Forelimb muscle (tissue), 1 donor: ENCODE data around the gene PATL1. TPM values are rescaled to one million over a fixed set of nuclear protein-coding genes. Genes with fewer than 3 reads are reported as not detected.
"Not testable (repeated sequence)": the region's sequence is repeated elsewhere in the genome, so short reads cannot be mapped to it uniquely, and the experiment has no call there.

Source experiments
- DNase-seq: peaks from one replicate; pipeline ENCODE4 v3.0.0-alpha.2; 2013; ENCODE audit warnings: low read depth
- polyA plus RNA-seq: library from polyadenylated mRNA; unstranded; fragments of 120-200 nt; gene quantifications from one replicate; pipeline ENCODE4 v1.2.1, GENCODE V29; 2013; ENCODE audit not compliant: insufficient read length

Gene PATL1
- polyA plus RNA-seq, 1 donor, result 25.2 TPM

DNA sequence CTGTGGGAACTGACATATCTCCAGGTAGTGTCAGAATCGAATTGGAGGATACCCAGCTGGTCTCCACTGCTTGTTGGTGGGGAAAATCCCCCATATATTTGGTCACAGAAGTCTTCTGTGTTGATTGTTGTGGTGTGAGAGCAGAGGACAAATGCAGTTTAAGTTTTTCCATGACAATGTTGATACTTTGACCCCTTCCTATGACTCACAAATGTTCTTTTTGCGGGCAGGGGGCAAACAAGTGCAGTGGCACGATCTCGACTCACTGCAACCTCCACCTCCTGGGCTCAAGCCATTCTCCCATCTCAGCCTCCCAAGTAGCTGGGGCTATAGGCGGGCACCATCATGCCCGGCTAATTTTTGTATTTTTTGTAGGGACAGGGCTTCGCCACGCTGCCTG lies 7.4 kb upstream of the PATL1 start:
- no peak for DNase-seq

DNA sequence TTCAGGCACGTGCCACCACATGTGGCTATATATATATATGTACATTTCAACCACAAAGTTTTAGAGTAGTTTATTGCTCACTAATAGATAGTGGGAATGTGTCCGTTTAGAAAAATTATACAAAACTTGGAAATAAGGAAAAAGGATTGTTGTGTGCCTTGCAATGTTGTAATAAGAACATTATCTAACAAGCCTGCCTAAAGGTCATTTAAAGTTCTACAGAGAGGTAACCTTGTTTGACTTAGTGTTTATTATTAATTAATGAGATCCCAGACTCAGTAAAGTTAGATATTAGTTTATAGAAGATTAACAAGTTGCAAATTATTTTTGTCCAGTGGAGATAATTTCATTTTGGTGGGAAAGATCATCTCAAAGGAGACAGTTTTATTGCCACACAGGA lies 5.5 kb upstream of the PATL1 start:
- DNase-seq, result no peak

DNA sequence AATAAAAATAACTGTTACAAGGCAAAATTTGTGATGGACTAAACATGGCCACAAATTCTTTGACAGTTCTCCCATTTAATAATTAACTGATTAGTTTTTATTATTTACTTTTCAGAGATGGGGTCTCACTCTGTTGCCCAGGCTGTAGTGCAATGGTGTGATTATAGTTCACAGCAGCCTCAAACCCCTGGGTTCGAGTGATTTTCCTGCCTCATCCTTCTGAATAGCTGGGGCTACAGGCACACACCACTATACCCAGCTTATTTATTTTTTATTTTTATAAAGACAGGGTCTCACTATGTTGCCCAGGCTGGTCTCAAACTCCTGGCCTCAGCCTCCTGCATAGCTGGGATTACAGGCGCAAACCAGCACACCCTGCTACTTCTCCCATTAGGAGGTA lies 4.5 kb upstream of the PATL1 start:
- no peak for DNase-seq

DNA sequence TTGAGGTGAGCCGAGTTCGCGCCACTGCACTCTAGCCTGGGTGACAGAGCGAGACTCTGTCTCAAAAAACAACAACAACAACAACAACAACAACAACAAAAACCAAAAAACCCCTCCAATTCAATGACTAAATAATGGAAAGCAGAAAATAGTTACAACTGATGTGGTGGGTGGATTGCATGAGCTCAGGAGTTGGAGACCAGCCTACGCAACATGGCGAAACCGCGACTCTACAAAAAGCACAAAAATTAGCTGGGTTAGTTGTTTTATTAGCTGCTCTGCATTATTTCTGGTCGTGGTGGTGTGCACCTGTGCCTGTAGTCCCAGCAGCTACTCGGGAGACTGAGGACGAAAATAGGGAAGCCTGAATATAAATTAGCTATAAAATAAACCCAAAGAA lies 2.6 kb upstream of the PATL1 start:
- no peak for DNase-seq

DNA sequence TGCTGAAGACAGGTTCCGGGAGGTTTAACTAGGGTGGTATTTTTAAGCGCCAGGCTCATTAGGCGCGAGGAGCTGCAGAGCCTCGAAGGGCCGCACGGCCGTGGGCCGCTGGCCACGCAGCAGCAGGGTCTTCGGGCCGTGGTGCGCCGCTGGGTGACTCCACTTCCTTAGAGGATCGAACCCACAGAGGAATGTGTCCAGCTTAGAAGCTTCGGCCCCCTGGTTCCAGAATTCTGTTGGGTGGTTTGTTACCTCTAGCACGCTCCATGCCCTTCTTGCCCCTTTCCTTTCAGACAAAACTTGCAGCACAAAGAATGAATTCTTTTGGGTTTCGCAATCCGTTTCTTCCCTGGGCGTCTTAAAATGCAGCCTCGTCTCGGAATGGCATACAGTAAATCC lies 773 bp upstream of the PATL1 start:
- no peak for DNase-seq

DNA sequence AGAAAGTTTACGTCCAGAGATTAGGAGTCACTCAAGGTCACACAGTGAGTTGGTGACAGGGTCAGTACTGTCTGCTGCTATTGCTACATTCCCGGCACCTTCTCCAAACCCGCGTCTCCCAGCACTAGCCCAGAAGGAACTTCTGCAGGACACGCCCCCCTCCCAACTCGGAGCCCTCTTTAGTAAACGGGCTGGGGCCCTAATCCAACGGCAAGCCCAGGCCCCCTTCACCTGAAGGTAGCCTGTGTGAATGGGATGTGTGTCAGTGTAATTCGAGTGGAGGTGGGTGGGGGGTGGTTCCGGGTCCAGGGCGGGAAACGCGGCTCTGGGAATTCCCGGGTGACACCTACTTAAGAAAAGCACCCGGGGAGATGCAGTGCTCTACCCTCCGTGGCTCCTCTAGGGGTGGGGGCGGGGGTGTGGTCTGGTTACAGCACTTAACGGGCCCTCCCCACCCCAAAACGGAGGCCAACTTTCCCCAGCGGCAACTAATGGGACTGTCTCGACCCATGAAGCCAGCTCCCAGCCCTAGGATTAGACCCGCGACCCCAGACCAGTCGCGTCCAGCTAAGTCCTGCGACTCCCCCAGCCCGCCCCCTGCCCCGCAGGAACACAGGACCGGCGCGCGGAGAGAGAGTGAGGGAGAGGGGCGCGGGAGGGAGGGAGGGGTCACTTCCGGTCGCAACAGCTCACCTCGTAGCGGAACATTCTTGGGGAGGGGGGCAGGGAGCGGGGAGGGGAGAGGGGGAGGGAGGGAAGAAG lies 468 bp downstream of the PATL1 start:
- DNase-seq, result no peak

DNA sequence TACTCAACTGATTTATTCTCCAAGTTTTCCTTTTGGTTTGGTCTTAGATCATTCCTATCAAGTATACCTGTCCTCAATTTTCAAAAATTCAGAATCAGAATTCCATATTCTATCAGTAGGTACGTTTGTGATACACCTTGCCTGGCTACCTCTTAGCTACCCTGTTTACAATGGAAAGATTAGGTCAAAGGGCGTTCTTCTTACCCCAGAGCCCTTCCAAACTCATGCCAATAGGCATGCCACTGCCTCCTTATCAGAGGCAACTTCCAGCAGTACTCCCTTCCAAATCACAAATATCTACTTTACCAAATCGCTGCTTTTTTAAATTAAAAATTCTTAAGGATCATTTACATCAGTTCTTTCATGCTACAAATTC lies 1.0 kb downstream of the PATL1 start:
- DNase-seq, result no peak

DNA sequence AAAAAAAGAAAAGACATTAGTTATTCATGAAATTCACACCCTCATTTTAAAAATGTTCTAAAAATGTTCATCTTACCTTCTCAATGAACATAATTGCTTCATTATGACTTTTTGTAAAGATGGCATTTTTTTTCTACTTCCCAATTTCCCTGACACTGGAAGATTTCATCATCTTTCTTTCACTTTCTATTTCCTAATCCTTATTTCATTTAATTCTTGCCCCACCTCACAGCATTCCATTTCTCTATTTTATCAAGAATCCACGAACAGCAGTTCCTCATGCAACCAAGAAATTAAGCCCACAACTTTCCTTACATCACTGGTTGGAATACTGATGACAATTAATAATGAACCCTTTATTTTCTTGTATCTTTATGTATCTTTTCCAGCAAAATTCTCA lies 1.9 kb downstream of the PATL1 start:
- no peak for DNase-seq

DNA sequence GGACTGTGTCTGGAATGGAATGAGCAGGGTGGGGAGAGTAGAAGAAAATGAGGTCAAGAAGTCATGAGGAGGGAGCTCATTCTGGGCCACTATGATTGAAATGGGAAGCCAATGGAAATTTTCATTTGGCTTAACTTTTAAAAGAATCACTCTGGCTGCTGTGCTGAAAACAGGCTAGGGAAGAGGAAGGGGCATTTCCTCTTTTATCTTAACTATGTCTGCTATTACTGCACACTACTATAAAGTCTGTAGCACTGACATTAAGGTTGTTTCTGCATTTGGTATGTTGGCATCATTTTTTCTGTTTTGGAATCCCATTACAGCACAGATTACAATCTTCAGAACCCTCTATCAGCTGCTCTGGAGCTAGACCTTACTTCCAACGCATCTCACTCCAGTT lies 8.2 kb downstream of the PATL1 start:
- DNase-seq, result no peak

DNA sequence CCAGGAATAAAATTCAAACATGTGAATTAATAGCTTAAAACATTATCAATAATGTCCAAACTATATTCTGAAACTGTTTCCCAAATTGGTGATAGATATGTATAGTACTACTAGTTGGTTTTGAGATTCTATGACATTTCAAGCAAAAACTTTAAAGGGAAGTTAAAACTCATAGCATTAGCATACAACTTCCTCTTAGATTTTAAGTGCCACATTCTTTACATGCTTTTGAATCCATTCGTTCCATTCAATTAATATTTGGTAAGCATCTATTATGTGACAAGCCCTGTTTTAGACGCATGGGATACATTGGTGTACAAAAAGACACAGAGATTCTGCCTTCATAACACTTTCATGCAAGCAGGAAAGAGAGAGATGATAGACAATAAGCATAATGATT lies 8.9 kb downstream of the PATL1 start:
- DNase-seq, result no peak

DNA sequence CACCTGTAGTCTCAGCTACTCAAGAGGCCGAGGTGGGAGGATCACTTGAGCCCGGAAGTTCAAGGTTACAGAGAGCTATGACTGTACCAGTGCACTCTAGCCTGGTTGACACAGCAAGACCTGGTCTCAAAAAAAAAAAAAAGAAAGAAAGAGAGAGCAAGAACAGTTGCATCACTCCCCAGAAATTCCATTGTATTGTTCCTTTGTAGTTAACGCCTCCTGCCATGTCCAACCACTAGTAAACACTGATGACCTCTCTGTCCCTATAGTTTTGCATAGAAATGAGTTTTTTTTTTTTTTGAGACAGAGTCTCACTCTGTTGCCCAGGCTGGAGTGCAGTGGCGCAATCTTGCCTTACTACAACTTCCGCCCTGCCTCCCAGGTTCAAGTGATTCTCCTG lies 10.8 kb downstream of the PATL1 start:
- DNase-seq, result no peak

DNA sequence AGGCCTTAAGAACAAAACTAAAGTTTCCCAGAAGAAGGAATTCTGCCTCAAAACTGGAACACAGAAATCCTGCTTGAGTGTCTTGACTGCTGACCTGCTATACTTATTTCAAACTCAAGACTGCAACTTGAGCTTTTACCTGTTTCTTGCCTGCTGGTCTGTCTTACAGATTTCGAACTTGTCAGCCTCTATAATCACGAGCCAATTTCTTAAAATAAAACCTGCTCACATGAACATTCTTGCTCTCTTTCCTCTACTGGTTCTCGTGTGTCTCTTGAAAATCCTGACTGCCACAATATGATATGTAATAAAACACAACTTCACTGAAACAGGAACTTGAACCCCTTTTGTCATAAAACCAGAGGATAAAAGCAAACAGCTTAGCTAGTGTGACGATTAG lies 13.9 kb downstream of the PATL1 start:
- no peak for DNase-seq

DNA sequence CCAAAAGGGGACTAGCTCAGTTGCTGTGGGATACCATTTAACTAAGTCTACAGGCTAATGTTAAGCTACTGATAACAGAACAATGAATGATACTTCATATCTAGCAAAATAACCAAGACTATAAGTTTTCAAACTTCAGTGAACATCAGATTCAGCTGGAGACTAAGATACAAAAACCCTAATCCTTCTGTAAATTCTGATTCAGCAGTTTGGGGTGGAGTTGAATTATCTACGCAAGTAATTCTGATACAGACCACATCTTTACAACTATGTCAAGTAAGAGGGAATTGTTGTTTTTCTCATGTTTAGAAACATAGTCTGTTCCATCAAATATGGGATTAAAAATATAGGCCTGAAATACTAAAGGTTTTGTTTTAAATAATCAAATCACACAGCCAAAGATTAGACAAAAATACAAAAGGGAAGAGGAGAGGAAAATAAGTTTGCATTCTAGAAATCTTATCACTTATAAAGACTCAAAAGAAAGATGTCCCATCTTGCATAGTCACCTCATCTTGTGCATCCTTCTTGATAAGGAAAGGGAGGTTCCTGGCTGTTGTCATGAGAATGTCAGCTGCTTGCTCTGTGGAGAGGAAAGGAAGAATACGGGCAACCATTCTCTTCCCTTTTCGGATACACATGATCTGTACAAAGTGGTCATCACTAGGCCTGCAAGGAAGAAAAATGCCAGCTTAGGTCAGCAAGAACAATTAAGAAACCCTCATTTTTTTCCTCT lies 21.4 kb downstream of the PATL1 start:
- no peak for DNase-seq

DNA sequence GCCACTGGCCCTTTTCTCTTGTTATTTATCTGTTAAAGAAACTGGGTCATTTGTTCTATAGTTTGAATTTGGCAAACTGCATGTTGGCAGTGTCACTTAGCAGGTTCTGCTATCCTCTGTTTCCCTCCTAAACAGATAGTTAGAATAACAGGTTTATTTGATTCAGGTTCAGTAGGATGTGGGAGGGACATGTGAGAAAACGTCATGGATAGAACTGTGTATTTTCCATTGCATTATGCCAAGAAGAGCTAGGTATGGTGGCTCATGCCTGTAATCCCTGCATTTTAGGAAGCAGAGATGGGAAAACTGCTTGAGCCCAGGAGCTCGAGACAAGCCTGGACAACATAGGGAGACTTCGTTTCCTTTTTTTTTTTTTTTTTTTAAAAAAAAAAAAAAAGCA lies 24.3 kb downstream of the PATL1 start:
- DNase-seq, result no peak

DNA sequence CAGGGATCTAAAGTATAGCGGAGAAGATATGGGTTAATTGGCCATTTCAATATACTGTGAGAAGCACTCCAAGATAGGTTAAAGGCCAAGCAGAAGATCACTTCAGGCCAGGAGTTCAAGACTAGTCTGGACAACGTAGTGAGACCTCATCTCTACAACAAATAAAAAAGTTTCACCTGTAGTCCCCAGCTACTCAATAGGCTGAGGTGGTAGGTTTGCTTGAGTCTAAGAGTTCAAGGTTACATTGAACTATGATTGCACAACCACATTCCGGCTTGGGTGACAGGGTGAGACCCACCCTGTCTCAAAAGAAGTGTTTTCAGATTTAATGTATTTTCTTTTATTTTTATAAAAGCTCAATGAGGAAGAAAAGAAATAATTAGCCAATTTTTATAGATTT lies 25.4 kb downstream of the PATL1 start:
- no peak for DNase-seq

DNA sequence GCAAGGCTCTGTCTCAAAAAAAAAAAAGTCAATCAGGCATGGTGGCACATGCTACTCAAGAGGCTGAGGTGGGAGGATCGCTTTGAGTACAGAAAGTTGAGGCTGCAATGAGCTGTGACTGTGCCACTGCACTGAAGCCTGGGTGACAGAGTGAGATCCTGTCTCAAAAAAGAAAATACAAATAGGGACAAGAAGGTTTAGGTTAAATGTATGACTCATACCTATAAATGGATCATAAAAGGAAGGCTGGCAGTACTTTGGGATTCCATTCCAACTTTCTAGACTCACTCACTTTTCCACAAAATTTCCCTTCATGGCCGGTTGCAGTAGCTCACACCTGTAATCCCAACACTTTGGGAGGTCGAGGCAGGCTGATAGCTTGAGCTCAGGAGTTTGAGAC lies 27.7 kb downstream of the PATL1 start:
- no peak for DNase-seq

DNA sequence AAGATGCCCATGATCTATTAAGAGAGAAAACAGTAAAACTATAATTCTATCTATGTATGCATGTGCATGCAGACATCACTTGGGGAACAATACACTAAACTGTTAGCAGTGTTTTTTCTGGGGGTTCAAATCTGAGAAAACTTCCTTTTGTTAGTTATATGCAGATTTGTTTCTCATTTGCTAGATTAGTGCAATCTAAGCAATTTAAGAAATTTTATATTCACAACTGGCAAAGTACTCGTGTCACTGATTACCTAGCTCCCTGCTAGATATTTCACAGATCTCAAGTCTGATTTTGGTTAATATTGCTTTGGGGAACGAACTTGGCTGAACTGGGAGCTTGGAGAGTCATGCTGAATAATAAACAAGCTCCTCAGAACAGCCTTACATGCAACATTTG lies 38.3 kb downstream of the PATL1 start:
- DNase-seq, result no peak

DNA sequence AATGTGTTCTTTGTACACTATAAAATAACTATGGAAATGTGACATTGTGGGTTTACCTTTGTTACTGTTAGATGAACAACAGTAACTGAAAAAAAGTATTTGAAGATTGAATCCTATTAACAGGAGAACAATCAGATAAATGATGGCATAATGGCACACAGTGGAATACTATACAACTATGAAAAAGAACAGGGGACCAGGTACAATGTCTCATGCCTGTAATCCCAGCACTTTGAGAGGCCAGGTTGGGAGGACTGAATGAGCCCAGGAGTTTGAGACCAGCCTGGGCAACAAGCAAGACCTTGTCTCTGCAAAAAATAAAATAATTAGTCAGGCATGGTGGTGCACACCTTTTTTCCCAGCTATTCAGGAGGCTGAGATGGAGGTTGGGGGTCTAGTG lies 38.8 kb downstream of the PATL1 start:
- no peak for DNase-seq

DNA sequence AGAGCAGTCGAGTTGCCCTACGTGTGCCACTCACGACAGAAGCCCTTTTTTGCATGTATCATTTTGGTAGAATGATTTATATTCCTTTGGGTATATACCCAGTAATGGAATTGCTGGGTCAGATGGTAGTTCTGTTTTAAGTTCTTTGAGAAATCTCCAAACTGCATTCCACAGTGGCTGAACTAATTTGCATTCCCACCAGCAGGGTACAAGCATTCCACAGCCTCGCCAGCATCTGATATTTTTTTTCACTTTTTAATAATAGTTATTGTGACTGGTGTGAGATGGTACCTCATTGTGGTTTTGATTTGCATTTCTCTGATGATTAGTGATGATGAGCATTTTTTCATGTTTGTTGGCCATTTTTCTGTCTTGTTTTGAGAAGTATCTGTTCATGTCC lies 41.9 kb downstream of the PATL1 start:
- DNase-seq, result not testable (repeated sequence)

DNA sequence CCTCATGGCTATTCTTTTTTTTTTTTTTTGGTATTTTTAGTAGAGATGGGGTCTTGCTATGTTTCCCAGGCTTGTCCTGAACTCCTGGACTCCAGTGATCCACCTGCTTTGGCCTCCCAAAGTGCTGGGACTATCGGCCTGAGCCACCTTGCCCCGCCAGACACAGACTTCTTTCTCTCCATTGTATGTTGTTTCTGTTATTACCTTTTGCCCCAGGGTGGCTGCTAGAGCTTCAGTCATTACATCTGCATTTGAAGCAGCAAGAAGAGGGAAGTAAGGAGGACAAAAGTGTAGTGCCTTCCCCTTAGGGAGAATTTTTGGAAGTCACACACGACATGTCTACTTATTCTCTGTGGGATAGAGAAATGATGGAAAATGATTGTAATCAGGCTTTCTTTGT lies 43.1 kb downstream of the PATL1 start:
- no peak for DNase-seq

DNA sequence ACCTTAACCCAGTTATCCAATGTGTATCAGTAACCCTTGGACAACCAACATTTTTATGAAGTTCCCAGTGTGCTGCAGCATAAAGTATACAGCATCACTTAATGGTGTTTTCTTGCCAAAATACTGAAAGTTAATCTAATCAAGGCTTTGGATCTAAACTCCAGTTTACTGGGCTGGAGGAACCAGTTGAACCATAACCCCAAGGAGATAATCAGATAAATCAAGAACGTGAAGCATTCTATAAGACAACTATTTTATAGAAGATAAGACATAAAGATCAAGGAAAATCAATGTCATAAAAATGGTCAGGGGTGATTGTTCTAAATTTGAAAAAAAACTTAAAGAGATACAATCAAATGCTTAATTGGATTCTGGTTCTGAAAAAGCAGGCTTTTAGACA lies 51.0 kb downstream of the PATL1 start:
- DNase-seq, result no peak

DNA sequence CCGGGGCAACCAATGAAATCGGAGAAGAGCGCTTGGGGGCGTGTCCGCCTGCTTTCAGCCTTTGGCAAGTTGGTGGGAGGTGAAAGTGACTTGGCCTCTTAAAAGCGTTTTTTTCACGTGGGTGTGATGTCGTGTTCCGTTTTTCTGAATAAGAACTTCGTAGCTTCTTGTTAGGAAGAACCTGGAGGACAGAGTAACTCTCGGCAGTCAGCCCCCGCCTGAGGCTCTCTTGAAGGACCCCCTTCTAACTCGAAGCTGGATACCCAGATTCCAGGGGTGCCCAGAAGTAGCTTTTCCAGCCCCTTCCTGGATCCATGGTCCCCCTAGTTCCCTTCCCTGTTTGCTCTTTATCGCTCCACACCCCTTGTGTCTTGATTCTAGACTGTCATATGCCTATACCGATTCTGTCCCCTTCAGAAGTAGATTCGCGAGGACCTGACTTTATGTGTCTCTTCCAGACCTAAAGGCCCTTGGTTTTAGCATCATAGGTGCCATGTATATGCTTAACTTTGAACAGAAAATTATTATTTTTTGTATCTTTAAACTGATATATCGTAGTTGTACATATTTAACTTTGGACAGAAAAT lies 52.3 kb downstream of the PATL1 start:
- DNase-seq, result no peak

DNA sequence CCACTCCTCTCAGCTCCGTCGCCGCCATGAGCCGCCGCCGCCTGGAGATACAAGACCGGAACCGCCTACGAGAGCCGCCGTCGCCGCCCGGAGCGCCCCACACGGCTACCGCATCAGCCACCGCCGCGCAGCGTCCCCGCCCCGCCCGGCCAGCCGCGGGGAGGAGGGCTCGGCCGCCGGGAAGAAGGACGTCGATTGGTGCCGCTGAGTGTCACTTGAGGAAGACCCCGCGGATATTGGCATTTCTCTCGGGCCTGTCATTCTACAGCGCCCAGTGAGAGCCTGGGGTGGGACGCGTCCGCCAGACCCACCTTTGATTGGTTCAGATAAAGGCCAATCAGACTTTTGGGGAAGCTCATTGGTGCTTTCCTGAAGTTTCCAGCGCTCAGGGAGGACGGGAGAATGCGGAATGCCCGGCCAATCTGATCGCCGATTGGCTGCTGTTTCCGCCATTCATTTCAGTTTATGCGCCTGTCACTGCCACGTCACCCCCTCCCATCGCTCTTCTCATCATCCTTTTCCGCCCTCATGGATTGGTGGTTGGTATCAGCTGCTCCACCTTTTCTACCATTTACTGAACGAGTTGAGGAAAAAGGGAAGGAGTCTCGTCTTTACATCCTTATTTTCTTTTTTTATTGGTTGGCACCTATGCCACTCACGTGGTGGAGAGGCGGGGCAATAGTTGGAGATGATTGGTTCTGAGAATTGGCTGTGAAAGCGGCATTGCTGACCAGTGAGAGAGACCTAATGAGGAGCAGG lies 53.0 kb downstream of the PATL1 start, which contains the start of gene OSBP:
Gene OSBP (minus strand): TSS at position 138 of the 759 bp plus-strand sequence. CDS start 110 bp downstream, at position 28.
- DNase-seq, result peak; percentile 100
